GM23338 (cell line): ENCODE data around the gene CPNE6. TPM values are rescaled to one million over a fixed set of nuclear protein-coding genes. Genes with fewer than 3 reads are reported as not detected.
A peak's percentile ranks its signal among the peaks of the same experiment; 100 is the strongest.

Experiments
- ATAC-seq: fragments of 200-7000 bp; cut with Tn5 transposase; 3 replicates; pipeline ENCODE4 v1.9.1; 2020
- DNase-seq: peaks from one replicate; pipeline ENCODE4 v3.0.0-alpha.2; 2015; ENCODE audit warnings: low spot score
- H2AFZ ChIP-seq: fragments of 200-600 bp; sonication (generic); 2 replicates; pipeline ENCODE4 v1.8.0; 2016; ENCODE audit warnings: antibody characterized with exemption, mild to moderate bottlenecking, moderate library complexity
- H3F3A ChIP-seq: fragments of 200-600 bp; sonication (generic); replicated peaks from 2 replicates; pipeline ENCODE4 v1.8.0; 2017; ENCODE audit warnings: antibody characterized with exemption, mixed run types, low read depth
- H3K27ac ChIP-seq: fragments of 200-600 bp; sonication (generic); 2 replicates; pipeline ENCODE4 v1.6.1; 2016; ENCODE audit warnings: low read depth
- H3K27me3 ChIP-seq: fragments of 200-600 bp; sonication (generic); 2 replicates; pipeline ENCODE4 v1.8.0; 2016; ENCODE audit warnings: mild to moderate bottlenecking, mixed run types, moderate library complexity; ENCODE audit not compliant: insufficient read depth
- H3K36me3 ChIP-seq: fragments of 200-600 bp; sonication (generic); 2 replicates; pipeline ENCODE4 v1.8.0; 2016; ENCODE audit warnings: mild to moderate bottlenecking; ENCODE audit not compliant: insufficient read depth
- H3K4me1 ChIP-seq: fragments of 200-600 bp; sonication (generic); 2 replicates; pipeline ENCODE4 v1.8.0; 2016; ENCODE audit warnings: mild to moderate bottlenecking, moderate library complexity; ENCODE audit not compliant: insufficient read depth
- H3K4me2 ChIP-seq: fragments of 200-600 bp; sonication (generic); 2 replicates; pipeline ENCODE4 v1.7.1; 2017; ENCODE audit warnings: mixed run types
- H3K4me3 ChIP-seq: fragments of 200-600 bp; sonication (generic); 2 replicates; pipeline ENCODE4 v1.6.1; 2016; ENCODE audit warnings: mixed run types
- H3K79me2 ChIP-seq: fragments of 200-600 bp; sonication (generic); replicated peaks from 2 replicates; pipeline ENCODE4 v1.8.0; 2017; ENCODE audit warnings: mild to moderate bottlenecking; ENCODE audit not compliant: insufficient read depth
- H3K9me2 ChIP-seq: fragments of 200-600 bp; sonication (generic); 2 replicates; pipeline ENCODE4 v1.8.0; 2017; ENCODE audit not compliant: insufficient read depth
- H4K20me1 ChIP-seq: fragments of 200-600 bp; sonication (generic); replicated peaks from 2 replicates; pipeline ENCODE4 v1.8.0; 2017; ENCODE audit warnings: mild to moderate bottlenecking; ENCODE audit not compliant: insufficient read depth
- H3K27ac Mint-ChIP-seq: 2 replicates; pipeline ENCODE4 v1.8.0; 2020; ENCODE audit warnings: inconsistent platforms, mild to moderate bottlenecking, moderate library complexity, mixed read lengths
- H3K27me3 Mint-ChIP-seq: 3 replicates; pipeline ENCODE4 v1.8.0; 2022; ENCODE audit warnings: low read depth, mild to moderate bottlenecking, moderate library complexity, mixed read lengths, inconsistent platforms; ENCODE audit not compliant: insufficient read depth, poor library complexity
- H3K36me3 Mint-ChIP-seq: 3 replicates; pipeline ENCODE4 v1.8.0; 2021; ENCODE audit warnings: low read depth, mild to moderate bottlenecking, inconsistent platforms, moderate library complexity, mixed read lengths
- H3K4me1 Mint-ChIP-seq: 3 replicates; pipeline ENCODE4 v1.8.0; 2020; ENCODE audit warnings: mild to moderate bottlenecking, inconsistent platforms, mixed read lengths
- H3K4me3 Mint-ChIP-seq: 3 replicates; pipeline ENCODE4 v1.8.0; 2021; ENCODE audit warnings: moderate library complexity, mild to moderate bottlenecking, inconsistent platforms, mixed read lengths
- H3K9me3 Mint-ChIP-seq: 3 replicates; pipeline ENCODE4 v1.8.0; 2020; ENCODE audit warnings: moderate library complexity, mild to moderate bottlenecking, inconsistent platforms, mixed read lengths
- CTCF ChIP-seq, 2 experiments: fragments of 200-600 bp in 1 of 2; sonication (generic) in 1 of 2; conservative IDR thresholded peaks; 2 replicates each; pipeline versions ENCODE4 v1.5.1 to v1.6.1; 2016 to 2017; ENCODE audit warnings: antibody characterized with exemption in 2 of 2, low read depth in 2 of 2, mild to moderate bottlenecking in 2 of 2, moderate library complexity in 1 of 2
- EZH2 ChIP-seq: fragments of 200-600 bp; sonication (generic); IDR thresholded peaks from one replicate; pipeline ENCODE4 v1.8.0; 2017; ENCODE audit warnings: antibody characterized with exemption, mild to moderate bottlenecking, low read depth; ENCODE audit not compliant: unreplicated experiment
- EZH2phosphoT487 ChIP-seq: fragments of 200-600 bp; sonication (generic); IDR thresholded peaks from one replicate; pipeline ENCODE4 v1.8.1; 2018; ENCODE audit warnings: antibody characterized with exemption; ENCODE audit not compliant: unreplicated experiment
- JUNB ChIP-seq: IDR thresholded peaks from one replicate; pipeline ENCODE4 v1.6.1; 2016; ENCODE audit warnings: antibody characterized with exemption; ENCODE audit not compliant: unreplicated experiment
- NANOG ChIP-seq: IDR thresholded peaks from 2 replicates; pipeline ENCODE4 v1.6.1; 2016; ENCODE audit warnings: antibody characterized with exemption, borderline replicate concordance
- REST ChIP-seq: IDR thresholded peaks from one replicate; pipeline ENCODE4 v1.6.1; 2018; ENCODE audit warnings: antibody characterized with exemption; ENCODE audit not compliant: unreplicated experiment
- STAT1 ChIP-seq: IDR thresholded peaks from one replicate; pipeline ENCODE4 v1.6.1; 2016; ENCODE audit warnings: antibody characterized with exemption; ENCODE audit not compliant: unreplicated experiment
- ZNF114 ChIP-seq: fragments of 250-450 bp; sonication (Bioruptor Pico); IDR thresholded peaks from 2 replicates; pipeline ENCODE4 v1.5.0; 2020; ENCODE audit warnings: mild to moderate bottlenecking, moderate library complexity
- ZNF331 ChIP-seq: fragments of 250-450 bp; sonication (Bioruptor Pico); IDR thresholded peaks from 2 replicates; pipeline ENCODE4 v1.5.0; 2020; ENCODE audit warnings: low read depth, mild to moderate bottlenecking, moderate library complexity
- polyA plus RNA-seq: library from polyadenylated mRNA; unstranded; fragments of >200 nt; fragmentation: Nextera tagmentation; extraction: Ambion mirVana; gene quantifications from 2 replicates; pipeline ENCODE4 v1.2.1, GENCODE V29; 2016
- total RNA-seq: library from RNA; depleted of rRNA; stranded (reverse); fragments of >200 nt; shearing (Covaris generic); gene quantifications from 2 replicates; pipeline ENCODE4 v1.2.3, GENCODE V29; 2014

Gene CPNE6
- total and polyA plus RNA-seq, 2 experiments from 2014 or later, result 0.16 TPM; not detected in 1

- no peak for TF ChIP-seq CTCF (conservative IDR thresholded peaks at IDR 0.05; ENCODE audit: low read depth in 2 of 2)
- TF ChIP-seq ZNF331 (CRISPR knock-in tag), result no peak
- TF ChIP-seq STAT1, result no peak
- TF ChIP-seq EZH2, result no peak
- no peak for TF ChIP-seq EZH2phosphoT487
- no peak for TF ChIP-seq REST
- TF ChIP-seq JUNB, result no peak
Measured at GRCh38 chr14:24057271-24057670, 14.1 kb upstream of the CPNE6 start (continued).

GRCh38 chr14:24057867-24058259 is 13.5 kb upstream of the CPNE6 start:
- TF ChIP-seq CTCF (conservative IDR thresholded peaks at IDR 0.05; ENCODE audit: low read depth in 2 of 2), result no peak
- no peak for TF ChIP-seq ZNF114 (CRISPR knock-in tag)
- no peak for TF ChIP-seq EZH2
- no peak for TF ChIP-seq STAT1
- no peak for TF ChIP-seq ZNF331 (CRISPR knock-in tag)
- TF ChIP-seq NANOG, result no peak
- Histone ChIP-seq H3K79me2 (no peaks in the 10 kb centered on the region), H2AFZ (no peak overlapping the region), H3K4me3 (no peak overlapping the region), H3K27ac (no peak overlapping the region), H3K36me3 (no peaks in the 10 kb centered on the region), H4K20me1 (no peaks in the 10 kb centered on the region), H3K4me2 (no peak overlapping the region), H3K9me2 (no peaks in the 10 kb centered on the region), H3K27me3 (no peaks in the 10 kb centered on the region), H3F3A (no peaks in the 10 kb centered on the region), H3K4me1 (no peaks in the 10 kb centered on the region)
- Mint-ChIP-seq H3K9me3 (no peaks in the 10 kb centered on the region; the same call in 2 of the 3 replicates), H3K36me3 (peaks cover 27% of the 10 kb centered on the region), H3K27me3 (peaks cover 10% of the 10 kb centered on the region), H3K4me3 (no peak overlapping the region), H3K27ac (peak overlapping the region; percentile 53; the same call in 1 of the 2 replicates), H3K4me1 (peaks cover 15% of the 10 kb centered on the region)
- peak; percentile 11; the same call in 2 of the 3 replicates for ATAC-seq
- no peak for DNase-seq
